PC-9 (cell line): ENCODE data around the gene PPY. TPM values are rescaled to one million over a fixed set of nuclear protein-coding genes. Genes with fewer than 3 reads are reported as not detected.

Experiments used
- BruUV-seq: library from RNA; stranded (reverse); fragments of 400-500 nt; replicated peaks from 2 replicates; lab custom pipeline; 2021; lab: Mats Ljungman, UMichigan
- CTCF ChIA-PET: fragments of 300-600 bp; sonication (Branson Sonifier 250); formaldehyde crosslinking; loops from one replicate; lab custom pipeline; 2022; ENCODE audit warnings: antibody characterized with exemption; lab: Charles Lee
- POLR2A ChIA-PET: fragments of 300-600 bp; sonication (Branson Sonifier 250); formaldehyde crosslinking; loops from one replicate; lab custom pipeline; 2022; ENCODE audit warnings: antibody characterized with exemption; ENCODE audit not compliant: unreplicated experiment; lab: Charles Lee
- DNase-seq, 2 experiments: peaks; one replicate each; pipeline versions ENCODE4 v3.0.0 to v3.0.0-alpha.2; 2015 to 2022; ENCODE audit warnings: mixed read lengths in 1 of 2
- H2AFZ ChIP-seq: fragments of 200-600 bp; sonication (generic); 2 replicates; pipeline ENCODE4 v1.8.1; 2017; ENCODE audit warnings: antibody characterized with exemption
- H3F3A ChIP-seq: fragments of 200-600 bp; sonication (generic); 2 replicates; pipeline ENCODE4 v1.8.1; 2017; ENCODE audit warnings: antibody characterized with exemption, mild to moderate bottlenecking, low read depth; ENCODE audit not compliant: insufficient read depth
- H3K27ac ChIP-seq: fragments of 200-600 bp; sonication (generic); 2 replicates; pipeline ENCODE4 v1.6.1; 2016; ENCODE audit warnings: mixed run types
- H3K27me3 ChIP-seq: fragments of 200-600 bp; sonication (generic); 2 replicates; pipeline ENCODE4 v1.6.1; 2016; ENCODE audit warnings: low read depth, mixed run types; ENCODE audit not compliant: insufficient read depth
- H3K36me3 ChIP-seq: fragments of 200-600 bp; sonication (generic); 2 replicates; pipeline ENCODE4 v1.6.1; 2016; ENCODE audit warnings: low read depth, mixed run types
- H3K4me1 ChIP-seq: fragments of 200-600 bp; sonication (generic); replicated peaks from 2 replicates; pipeline ENCODE4 v1.6.1; 2016; ENCODE audit warnings: mixed run types; ENCODE audit not compliant: insufficient read depth
- H3K4me2 ChIP-seq: fragments of 200-600 bp; sonication (generic); 2 replicates; pipeline ENCODE4 v1.6.1; 2017; ENCODE audit warnings: mixed run types
- H3K4me3 ChIP-seq: fragments of 200-600 bp; sonication (generic); 2 replicates; pipeline ENCODE4 v1.6.1; 2016; ENCODE audit warnings: mixed run types
- H3K79me2 ChIP-seq: fragments of 200-600 bp; sonication (generic); 2 replicates; pipeline ENCODE4 v1.6.1; 2017; ENCODE audit warnings: low read depth, mixed run types
- H3K9me2 ChIP-seq: fragments of 200-600 bp; sonication (generic); 2 replicates; pipeline ENCODE4 v1.8.1; 2017; ENCODE audit warnings: mild to moderate bottlenecking; ENCODE audit not compliant: insufficient read depth
- H3K9me3 ChIP-seq: fragments of 200-600 bp; sonication (generic); 2 replicates; pipeline ENCODE4 v1.8.1; 2016; ENCODE audit warnings: low read depth; ENCODE audit not compliant: insufficient read depth
- H4K20me1 ChIP-seq: fragments of 200-600 bp; sonication (generic); 2 replicates; pipeline ENCODE4 v1.8.1; 2017; ENCODE audit not compliant: insufficient read depth
- EZH2 ChIP-seq: fragments of 200-600 bp; sonication (generic); IDR thresholded peaks from 2 replicates; pipeline ENCODE4 v1.8.0; 2017; ENCODE audit warnings: antibody characterized with exemption, low read depth
- intact Hi-C: fragments of 100-400 bp; cut with micrococcal nuclease; formaldehyde crosslinking; loops from one replicate; pipeline ENCODE4 v1.10.0; 2022; ENCODE audit not compliant: unreplicated experiment
- total RNA-seq: library from RNA; stranded (reverse); gene quantifications from 2 replicates; pipeline ENCODE4 v1.2.3, GENCODE V29; 2021
- TF ChIP-seq, protein P1 (sequence below): fragments of 200-600 bp; sonication (generic); conservative IDR thresholded peaks from 2 replicates; pipeline ENCODE4 v1.6.1; 2017; ENCODE audit warnings: mixed run types, antibody characterized with exemption, mild to moderate bottlenecking, moderate library complexity

PPY gene
- total RNA-seq, 1 experiment from 2014 or later, result not detected

DNA sequence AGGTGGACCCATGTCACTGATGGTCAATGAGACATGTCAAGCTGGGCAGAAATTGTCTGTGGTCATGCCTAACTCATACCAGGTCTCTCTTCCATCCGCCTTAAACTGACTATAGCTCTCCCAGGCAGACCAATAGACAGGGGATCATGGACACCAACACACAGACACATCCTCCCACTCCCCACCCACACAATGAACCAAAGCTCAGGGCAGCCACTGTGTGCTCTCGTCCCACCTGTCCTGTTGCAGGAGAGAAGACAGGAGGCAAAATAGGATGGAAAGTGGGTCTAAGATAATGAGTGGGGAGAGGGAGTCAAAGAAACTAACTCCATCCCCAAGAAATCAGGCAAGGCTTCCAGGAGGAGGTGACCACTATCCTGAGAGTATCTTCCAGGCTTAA lies 8.3 kb upstream of the PPY start:
- H3F3A ChIP-seq, result no peaks in the 10 kb centered on the region
- H4K20me1 ChIP-seq, result no peaks in the 10 kb centered on the region
- ChIA-PET CTCF (no interaction called here), POLR2A (no interaction called here)
- no peaks in the 10 kb centered on the region for H3K9me3 ChIP-seq
- TF ChIP-seq, protein P1, sequence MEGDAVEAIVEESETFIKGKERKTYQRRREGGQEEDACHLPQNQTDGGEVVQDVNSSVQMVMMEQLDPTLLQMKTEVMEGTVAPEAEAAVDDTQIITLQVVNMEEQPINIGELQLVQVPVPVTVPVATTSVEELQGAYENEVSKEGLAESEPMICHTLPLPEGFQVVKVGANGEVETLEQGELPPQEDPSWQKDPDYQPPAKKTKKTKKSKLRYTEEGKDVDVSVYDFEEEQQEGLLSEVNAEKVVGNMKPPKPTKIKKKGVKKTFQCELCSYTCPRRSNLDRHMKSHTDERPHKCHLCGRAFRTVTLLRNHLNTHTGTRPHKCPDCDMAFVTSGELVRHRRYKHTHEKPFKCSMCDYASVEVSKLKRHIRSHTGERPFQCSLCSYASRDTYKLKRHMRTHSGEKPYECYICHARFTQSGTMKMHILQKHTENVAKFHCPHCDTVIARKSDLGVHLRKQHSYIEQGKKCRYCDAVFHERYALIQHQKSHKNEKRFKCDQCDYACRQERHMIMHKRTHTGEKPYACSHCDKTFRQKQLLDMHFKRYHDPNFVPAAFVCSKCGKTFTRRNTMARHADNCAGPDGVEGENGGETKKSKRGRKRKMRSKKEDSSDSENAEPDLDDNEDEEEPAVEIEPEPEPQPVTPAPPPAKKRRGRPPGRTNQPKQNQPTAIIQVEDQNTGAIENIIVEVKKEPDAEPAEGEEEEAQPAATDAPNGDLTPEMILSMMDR, result no peak
- no peak for TF ChIP-seq EZH2
- H3K36me3 ChIP-seq, result no peaks in the 10 kb centered on the region
- no peak for DNase-seq
- no peak overlapping the region for H2AFZ ChIP-seq
- intact Hi-C loops, result no loop called here
- H3K27ac ChIP-seq, result no peak overlapping the region
- H3K27me3 ChIP-seq, result peaks cover 19% of the 10 kb centered on the region; the same call in 1 of the 2 replicates
- BruUV-seq, result no TSS peak
- no peak overlapping the region for H3K4me2 ChIP-seq
- no peaks in the 10 kb centered on the region for H3K4me1 ChIP-seq
- H3K4me3 ChIP-seq, result no peak overlapping the region
- H3K9me2 ChIP-seq, result no peaks in the 10 kb centered on the region
- no peaks in the 10 kb centered on the region for H3K79me2 ChIP-seq

DNA sequence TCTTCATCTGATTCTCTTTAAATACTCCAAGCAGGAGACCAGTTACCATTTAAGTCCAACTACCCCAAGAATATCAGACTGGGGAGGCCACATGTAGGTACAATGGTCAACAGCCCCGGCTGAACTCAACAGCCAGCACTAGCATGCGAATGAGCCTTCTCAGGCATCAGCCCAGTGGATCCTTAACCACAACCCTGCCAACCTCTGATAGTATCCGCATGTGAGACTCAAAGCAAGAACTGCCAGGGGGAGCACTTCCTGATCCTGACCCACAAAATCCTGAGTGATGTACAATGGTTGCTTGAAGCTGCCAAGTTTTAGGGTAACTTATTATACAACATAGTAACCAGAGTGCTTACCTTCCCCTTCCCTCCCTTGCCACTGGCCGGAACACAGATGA lies 7.5 kb upstream of the PPY start:
- BruUV-seq, result no TSS peak
- CTCF ChIA-PET, result no interaction called here
- intact Hi-C loops, result no loop called here
- H3K27me3 ChIP-seq, result peaks cover 19% of the 10 kb centered on the region; the same call in 1 of the 2 replicates
- H3K79me2 ChIP-seq, result no peaks in the 10 kb centered on the region
- H3K4me1 ChIP-seq, result no peaks in the 10 kb centered on the region
- DNase-seq, result no peak
- no peak overlapping the region for H3K4me3 ChIP-seq
- POLR2A ChIA-PET, result no interaction called here
- no peak overlapping the region for H3K27ac ChIP-seq
- H3K4me2 ChIP-seq, result no peak overlapping the region
- H3K9me2 ChIP-seq, result no peaks in the 10 kb centered on the region
- no peaks in the 10 kb centered on the region for H3F3A ChIP-seq
- H3K36me3 ChIP-seq, result no peaks in the 10 kb centered on the region
- TF ChIP-seq EZH2, result no peak
- TF ChIP-seq, protein P1, result no peak
- H2AFZ ChIP-seq, result no peak overlapping the region
- no peaks in the 10 kb centered on the region for H4K20me1 ChIP-seq
- no peaks in the 10 kb centered on the region for H3K9me3 ChIP-seq

DNA sequence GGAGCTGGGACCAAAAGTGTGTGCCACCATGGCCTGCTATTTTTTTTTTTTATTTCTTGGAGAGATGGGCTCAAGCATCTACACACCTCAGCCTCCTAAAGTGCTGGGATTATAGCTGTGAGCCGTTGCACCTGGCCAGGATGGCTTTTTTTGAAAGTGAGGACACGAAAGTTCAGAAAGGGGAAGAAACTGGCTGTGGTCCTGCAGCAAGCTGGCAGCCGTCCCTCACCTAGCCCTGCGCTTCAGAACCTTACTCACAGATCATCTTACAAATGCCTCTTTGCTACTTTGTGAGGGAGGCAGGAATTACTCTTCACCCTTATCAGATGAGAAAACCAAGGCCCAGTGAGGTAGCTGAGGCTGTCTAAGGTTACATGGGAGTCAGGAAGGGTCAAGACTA lies 4.5 kb upstream of the PPY start:
- Histone ChIP-seq H3K79me2 (no peaks in the 10 kb centered on the region), H3K4me2 (no peak overlapping the region), H3K9me3 (no peaks in the 10 kb centered on the region), H3K4me1 (no peaks in the 10 kb centered on the region), H2AFZ (no peak overlapping the region), H4K20me1 (no peaks in the 10 kb centered on the region), H3K36me3 (no peaks in the 10 kb centered on the region), H3F3A (no peaks in the 10 kb centered on the region), H3K27me3 (peaks cover 13% of the 10 kb centered on the region; the same call in 1 of the 2 replicates), H3K9me2 (no peaks in the 10 kb centered on the region), H3K4me3 (no peak overlapping the region), H3K27ac (no peak overlapping the region)
- POLR2A ChIA-PET, result no interaction called here
- BruUV-seq, result no TSS peak
- intact Hi-C loops, result no loop called here
- DNase-seq, result no peak
- TF ChIP-seq, protein P1, result no peak
- TF ChIP-seq EZH2, result no peak
- CTCF ChIA-PET, result no interaction called here
